HEK293T (cell line): ENCODE results near the gene NLGN4Y.

Experiments
- CTCF ChIA-PET: fragments of 350-600 bp; formaldehyde crosslinking; extraction: SDS; loops from one replicate; lab custom pipeline; 2021; ENCODE audit warnings: antibody characterized with exemption, inconsistent platforms; lab: Yijun Ruan, JAX
- POLR2A ChIA-PET: fragments of 350-600 bp; formaldehyde crosslinking; extraction: SDS; loops from one replicate; lab custom pipeline; 2020; ENCODE audit warnings: antibody characterized with exemption, inconsistent platforms; lab: Yijun Ruan, JAX
- DNase-seq: peaks from one replicate; pipeline ENCODE4 v3.0.0; 2012; ENCODE audit warnings: mixed read lengths; ENCODE audit errors: extremely low spot score
- ARNT ChIP-seq: fragments of 450-650 bp; IDR thresholded peaks from 2 replicates; pipeline ENCODE4 v1.6.1; 2017; ENCODE audit warnings: mild to moderate bottlenecking
- BHLHE40 ChIP-seq: fragments of 450-650 bp; IDR thresholded peaks from 2 replicates; pipeline ENCODE4 v1.6.1; 2016; ENCODE audit warnings: mild to moderate bottlenecking, moderate library complexity, borderline replicate concordance
- CTBP1 ChIP-seq: fragments of 450-650 bp; IDR thresholded peaks from 2 replicates; pipeline ENCODE4 v1.6.1; 2016; ENCODE audit warnings: borderline replicate concordance
- ELF4 ChIP-seq: fragments of 450-650 bp; IDR thresholded peaks from 2 replicates; pipeline ENCODE4 v1.6.1; 2017; ENCODE audit warnings: antibody characterized with exemption
- FOXA1 ChIP-seq: fragments of 450-650 bp; IDR thresholded peaks from 2 replicates; pipeline ENCODE4 v1.6.1; 2016; ENCODE audit warnings: mild to moderate bottlenecking
- FOXK2 ChIP-seq: fragments of 450-650 bp; IDR thresholded peaks from 2 replicates; pipeline ENCODE4 v1.6.1; 2016; ENCODE audit warnings: mild to moderate bottlenecking
- FOXM1 ChIP-seq: fragments of 450-650 bp; IDR thresholded peaks from 2 replicates; pipeline ENCODE4 v1.6.1; 2017; ENCODE audit warnings: mild to moderate bottlenecking, borderline replicate concordance
- HDGF ChIP-seq: fragments of 450-650 bp; IDR thresholded peaks from 2 replicates; pipeline ENCODE4 v1.6.1; 2017; ENCODE audit warnings: antibody characterized with exemption, borderline replicate concordance
- L3MBTL2 ChIP-seq: fragments of 450-650 bp; conservative IDR thresholded peaks from 2 replicates; pipeline ENCODE4 v1.6.1; 2016; ENCODE audit warnings: mild to moderate bottlenecking
- LEF1 ChIP-seq: fragments of 450-650 bp; IDR thresholded peaks from 2 replicates; pipeline ENCODE4 v1.6.1; 2017; ENCODE audit warnings: mild to moderate bottlenecking, borderline replicate concordance
- NFRKB ChIP-seq: fragments of 450-650 bp; IDR thresholded peaks from 2 replicates; pipeline ENCODE4 v1.6.1; 2016; ENCODE audit warnings: mild to moderate bottlenecking, moderate library complexity
- PKNOX1 ChIP-seq: fragments of 450-650 bp; IDR thresholded peaks from 2 replicates; pipeline ENCODE4 v1.6.1; 2016
- SP1 ChIP-seq: fragments of 450-650 bp; IDR thresholded peaks from 2 replicates; pipeline ENCODE4 v1.6.1; 2017
- SUZ12 ChIP-seq: fragments of 450-650 bp; IDR thresholded peaks from 2 replicates; pipeline ENCODE4 v1.6.1; 2016; ENCODE audit warnings: mild to moderate bottlenecking
- TARDBP ChIP-seq: fragments of 450-650 bp; IDR thresholded peaks from 2 replicates; pipeline ENCODE4 v1.6.1; 2016
- ZNF384 ChIP-seq: fragments of 450-650 bp; IDR thresholded peaks from 2 replicates; pipeline ENCODE4 v1.6.1; 2016

The NLGN4Y gene

GRCh38 chrY:14778208-14778607 lies 253.9 kb downstream of the NLGN4Y start:
- TF ChIP-seq ZNF384 (no peak), NFRKB (no peak), FOXA1 (no peak), FOXK2 (no peak), PKNOX1 (no peak), BHLHE40 (no peak), ARNT (no peak), L3MBTL2 (no peak), HDGF (no peak), FOXM1 (no peak), LEF1 (no peak)
- no peak for DNase-seq
- POLR2A ChIA-PET: no interaction called here
- CTCF ChIA-PET: no interaction called here

DNA sequence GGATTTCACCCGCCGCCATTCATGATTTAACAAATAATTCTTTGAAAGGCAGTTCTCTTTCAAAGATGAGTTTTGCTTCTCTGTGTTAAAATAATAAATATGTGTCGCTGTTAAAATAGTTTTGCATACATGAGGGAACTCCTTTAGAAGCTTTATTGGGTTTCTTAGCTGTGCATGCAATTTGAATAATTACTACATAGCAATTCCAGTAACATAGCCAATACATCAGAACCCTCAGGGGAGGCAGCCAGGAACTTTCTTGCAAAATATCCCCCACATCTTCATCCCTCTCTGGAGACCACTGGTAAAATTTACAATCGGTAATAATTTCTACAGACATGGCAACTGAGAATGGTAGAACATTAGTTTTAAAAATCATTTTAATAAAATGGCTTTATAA lies 268.8 kb downstream of the NLGN4Y start:
- TF ChIP-seq ELF4 (no peak), TARDBP (no peak), HDGF (no peak), LEF1 (no peak), FOXM1 (no peak), BHLHE40 (no peak), SP1 (no peak), FOXA1 (no peak), PKNOX1 (no peak), NFRKB (no peak), SUZ12 (no peak), ARNT (no peak), L3MBTL2 (no peak), CTBP1 (no peak), FOXK2 (no peak), ZNF384 (no peak)

DNA sequence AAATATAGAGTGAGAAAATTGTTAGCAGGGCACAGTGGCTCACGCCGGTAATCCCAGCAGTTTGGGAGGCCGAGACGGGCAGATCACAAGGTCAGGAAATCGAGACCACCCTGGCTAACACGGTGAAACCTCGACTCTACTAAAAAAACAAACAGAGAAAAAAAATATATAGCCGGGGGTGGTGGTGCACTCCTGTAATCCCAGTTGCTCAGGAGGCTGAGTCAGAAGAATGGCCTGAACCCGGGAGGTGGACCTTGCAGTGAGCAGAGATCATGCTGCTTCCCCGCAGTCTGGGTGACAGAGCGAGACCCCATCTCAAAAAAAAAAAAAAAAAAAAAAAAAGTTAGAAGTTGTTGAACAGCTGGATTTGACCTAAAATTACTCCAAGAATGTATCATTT lies 269.3 kb downstream of the NLGN4Y start:
- ChIA-PET POLR2A (no interaction called here), CTCF (no interaction called here)
- DNase-seq: no peak
- TF ChIP-seq TARDBP (no peak), SP1 (no peak)

More for the DNA sequence above, 268.8 kb downstream of the NLGN4Y start:
- ChIA-PET POLR2A (no interaction called here), CTCF (no interaction called here)
- DNase-seq: no peak

DNA sequence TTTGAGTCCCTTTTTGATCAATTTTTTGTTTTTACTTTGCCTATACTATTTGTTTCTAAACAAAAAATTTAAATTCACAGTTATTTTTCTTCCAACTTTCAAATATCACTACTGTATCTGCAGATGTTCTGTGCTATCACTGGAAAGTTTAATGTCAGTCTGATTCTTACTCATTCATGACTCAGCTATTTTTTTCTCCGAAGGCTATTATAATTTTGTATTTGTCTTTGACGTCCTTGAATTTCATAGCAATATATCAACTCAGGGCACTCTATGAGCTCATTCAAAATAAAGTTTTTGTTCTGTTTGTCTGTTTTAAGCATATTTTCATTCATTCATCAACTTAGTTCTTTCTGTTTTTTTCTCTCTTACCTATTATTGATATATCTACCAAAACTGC lies 273.7 kb downstream of the NLGN4Y start:
- ChIA-PET POLR2A (no interaction called here), CTCF (no interaction called here)
- no peak for TF ChIP-seq ZNF384
- TF ChIP-seq FOXA1: no peak
- TF ChIP-seq TARDBP: no peak
- TF ChIP-seq ARNT: no peak
- TF ChIP-seq L3MBTL2: no peak
- no peak for TF ChIP-seq NFRKB
- TF ChIP-seq ELF4: no peak
- TF ChIP-seq HDGF: no peak
- no peak for TF ChIP-seq SUZ12
- no peak for DNase-seq

- POLR2A ChIA-PET: no interaction called here
- DNase-seq: no peak
- TF ChIP-seq FOXM1 (no peak), FOXA1 (no peak), SUZ12 (no peak), NFRKB (no peak), ARNT (no peak), BHLHE40 (no peak), SP1 (no peak), FOXK2 (no peak), ZNF384 (no peak), ELF4 (no peak), TARDBP (no peak), PKNOX1 (no peak)
- CTCF ChIA-PET: no interaction called here
Observed at GRCh38 chrY:14801096-14801495, 276.8 kb downstream of the NLGN4Y start.

DNA sequence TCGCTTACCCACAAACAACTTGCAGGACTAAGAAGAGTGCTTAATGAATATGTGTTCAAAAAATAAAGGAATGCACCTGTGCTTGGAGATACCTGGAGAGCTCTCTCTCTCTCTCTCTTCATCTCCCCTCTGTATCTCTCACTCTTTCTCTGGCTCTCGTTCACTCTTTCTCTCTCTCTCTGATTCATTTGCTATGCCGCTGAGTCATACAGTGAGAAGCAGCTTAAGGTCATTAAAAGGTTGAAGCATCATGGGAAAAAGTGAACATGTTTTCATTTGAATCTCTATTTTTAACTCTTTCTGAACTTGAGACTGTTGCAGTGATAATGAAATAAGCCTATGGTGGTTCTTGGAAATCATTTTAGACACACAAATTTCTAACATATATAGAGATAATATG lies 277.8 kb downstream of the NLGN4Y start:
- DNase-seq: no peak
- TF ChIP-seq ZNF384 (no peak), FOXM1 (no peak)
- POLR2A ChIA-PET: no interaction called here
- CTCF ChIA-PET: no interaction called here

DNA sequence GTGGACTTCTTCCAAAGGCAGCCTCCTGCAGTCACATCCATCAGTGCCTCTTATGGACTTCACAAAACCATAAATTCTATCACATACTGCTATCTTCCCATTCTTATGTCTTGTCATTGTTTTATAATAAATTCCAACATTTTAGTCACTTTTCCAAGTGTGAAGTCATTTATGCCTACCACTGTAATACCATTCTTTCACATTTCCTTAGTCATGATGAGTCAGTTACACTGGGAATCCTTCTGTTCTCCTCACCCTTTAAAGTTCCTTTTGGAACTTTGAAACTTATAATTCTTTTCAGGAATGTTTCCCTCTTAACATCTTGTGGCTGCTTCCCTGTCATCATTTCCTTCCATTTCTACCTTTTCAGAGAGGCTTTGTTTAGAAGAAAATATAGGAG lies 279.7 kb downstream of the NLGN4Y start:
- POLR2A ChIA-PET: no interaction called here
- CTCF ChIA-PET: no interaction called here
- DNase-seq: no peak
- TF ChIP-seq BHLHE40 (no peak), FOXA1 (no peak), TARDBP (no peak), SP1 (no peak), NFRKB (no peak), SUZ12 (no peak), ARNT (no peak), FOXM1 (no peak), HDGF (no peak), ELF4 (no peak), PKNOX1 (no peak), L3MBTL2 (no peak), ZNF384 (no peak), LEF1 (no peak), FOXK2 (no peak), CTBP1 (no peak)
